H9 (cell line): ENCODE data around the gene TIAL1. TPM values are rescaled to one million over a fixed set of nuclear protein-coding genes. Genes with fewer than 3 reads are reported as not detected.

Experiments
- DNase-seq: peaks from one replicate; pipeline ENCODE4 v3.0.0-alpha.2; 2017
- H2AFZ ChIP-seq: one replicate; pipeline ENCODE4 v1.6.1; 2013; ENCODE audit warnings: mild to moderate bottlenecking, low read length, control low read depth, moderate library complexity
- H2AK5ac ChIP-seq: 2 replicates; pipeline ENCODE4 v1.6.1; 2013; ENCODE audit warnings: low read length, control low read depth, mixed read lengths; ENCODE audit not compliant: insufficient read length
- H2BK120ac ChIP-seq: one replicate; pipeline ENCODE4 v1.6.1; 2013; ENCODE audit warnings: low read depth, mild to moderate bottlenecking, low read length, control low read depth, inconsistent platforms; ENCODE audit not compliant: poor library complexity, severe bottlenecking
- H2BK12ac ChIP-seq: 2 replicates; pipeline ENCODE4 v1.6.1; 2013; ENCODE audit warnings: low read length, control low read depth, mixed read lengths, low read depth; ENCODE audit not compliant: insufficient read length
- H2BK15ac ChIP-seq: 2 replicates; pipeline ENCODE4 v1.6.1; 2013; ENCODE audit warnings: low read depth, low read length, control low read depth
- H2BK20ac ChIP-seq: one replicate; pipeline ENCODE4 v1.6.1; 2013; ENCODE audit warnings: low read depth, mild to moderate bottlenecking, low read length, control low read depth, inconsistent platforms; ENCODE audit not compliant: poor library complexity, severe bottlenecking
- H2BK5ac ChIP-seq: 2 replicates; pipeline ENCODE4 v1.6.1; 2013; ENCODE audit warnings: low read length, control low read depth, mixed read lengths; ENCODE audit not compliant: insufficient read length
- H3K14ac ChIP-seq: 2 replicates; pipeline ENCODE4 v1.6.1; 2013; ENCODE audit warnings: low read length, control low read depth; ENCODE audit not compliant: insufficient read depth
- H3K18ac ChIP-seq: 2 replicates; pipeline ENCODE4 v1.6.1; 2013; ENCODE audit warnings: low read depth, mild to moderate bottlenecking, mixed read lengths, low read length, control low read depth; ENCODE audit not compliant: insufficient read length
- H3K23ac ChIP-seq: 2 replicates; pipeline ENCODE4 v1.6.1; 2013; ENCODE audit warnings: low read length, control low read depth, mixed read lengths, low read depth; ENCODE audit not compliant: insufficient read length
- H3K23me2 ChIP-seq: 2 replicates; pipeline ENCODE4 v1.6.1; 2013; ENCODE audit warnings: low read depth, mild to moderate bottlenecking, mixed read lengths, low read length, control low read depth; ENCODE audit not compliant: insufficient read length, poor library complexity, severe bottlenecking
- H3K27ac ChIP-seq: 2 replicates; pipeline ENCODE4 v1.5.1; 2013; ENCODE audit warnings: low read length, control low read depth, mixed read lengths, low read depth; ENCODE audit not compliant: insufficient read length
- H3K27me3 ChIP-seq: 2 replicates; pipeline ENCODE4 v1.6.1; 2013; ENCODE audit warnings: low read length, control low read depth, inconsistent platforms; ENCODE audit not compliant: insufficient read depth
- H3K4ac ChIP-seq: 2 replicates; pipeline ENCODE4 v1.6.1; 2013; ENCODE audit warnings: low read depth, mild to moderate bottlenecking, control low read depth, inconsistent platforms, low read length, moderate library complexity
- H3K4me1 ChIP-seq: 2 replicates; pipeline ENCODE4 v1.6.1; 2013; ENCODE audit warnings: low read length, control low read depth, inconsistent platforms; ENCODE audit not compliant: insufficient read depth
- H3K4me2 ChIP-seq: 2 replicates; pipeline ENCODE4 v1.6.1; 2013; ENCODE audit warnings: low read length, control low read depth, mixed read lengths; ENCODE audit not compliant: insufficient read length, insufficient read depth
- H3K56ac ChIP-seq: 2 replicates; pipeline ENCODE4 v1.6.1; 2013; ENCODE audit warnings: low read depth, mild to moderate bottlenecking, mixed read lengths, low read length, control low read depth; ENCODE audit not compliant: insufficient read length
- H3K79me1 ChIP-seq: 2 replicates; pipeline ENCODE4 v1.6.1; 2013; ENCODE audit warnings: low read depth, mild to moderate bottlenecking, moderate library complexity, low read length, control low read depth, inconsistent platforms; ENCODE audit not compliant: insufficient read depth, poor library complexity, severe bottlenecking
- H3K79me2 ChIP-seq: 2 replicates; pipeline ENCODE4 v1.6.1; 2013; ENCODE audit warnings: low read length, control low read depth, inconsistent platforms; ENCODE audit not compliant: insufficient read depth
- H3K9ac ChIP-seq: 2 replicates; pipeline ENCODE4 v1.6.1; 2013; ENCODE audit warnings: low read length, control low read depth, mixed read lengths; ENCODE audit not compliant: insufficient read length; ENCODE audit errors: extremely low read depth
- H3K9me3 ChIP-seq: one replicate; pipeline ENCODE4 v1.6.1; 2013; ENCODE audit warnings: low read depth, low read length, inconsistent platforms; ENCODE audit not compliant: control insufficient read depth
- H3T11ph ChIP-seq: one replicate; pipeline ENCODE4 v1.6.1; 2013; ENCODE audit warnings: mild to moderate bottlenecking, low read length, control low read depth, inconsistent platforms
- H4K20me1 ChIP-seq: one replicate; pipeline ENCODE4 v1.6.1; 2013; ENCODE audit not compliant: control insufficient read depth, insufficient read length, insufficient read depth
- H4K5ac ChIP-seq: 2 replicates; pipeline ENCODE4 v1.6.1; 2013; ENCODE audit warnings: low read depth, mild to moderate bottlenecking, mixed read lengths, low read length, control low read depth; ENCODE audit not compliant: insufficient read length
- H4K8ac ChIP-seq: replicated peaks from 2 replicates; pipeline ENCODE4 v1.6.1; 2013; ENCODE audit warnings: low read length, control low read depth, mixed read lengths, low read depth; ENCODE audit not compliant: insufficient read length
- H4K91ac ChIP-seq: 2 replicates; pipeline ENCODE4 v1.6.1; 2013; ENCODE audit warnings: low read depth, mild to moderate bottlenecking, moderate library complexity, mixed read lengths, low read length, control low read depth; ENCODE audit not compliant: insufficient read length
- H3K27ac Mint-ChIP-seq, 3 experiments: 2 replicates in 2 of 3; 3 replicates in 1 of 3; pipeline ENCODE4 v1.8.0; 2020 to 2021; ENCODE audit warnings: mixed read lengths in 3 of 3, mild to moderate bottlenecking in 1 of 3, moderate library complexity in 1 of 3
- H3K27me3 Mint-ChIP-seq: 2 replicates; pipeline ENCODE4 v1.8.0; 2021; ENCODE audit warnings: low read depth, mild to moderate bottlenecking, moderate library complexity, mixed read lengths
- H3K36me3 Mint-ChIP-seq, 3 experiments: 2 replicates in 2 of 3; 3 replicates in 1 of 3; pipeline ENCODE4 v1.8.0; 2020 to 2021; ENCODE audit warnings: low read depth in 3 of 3, mixed read lengths in 3 of 3; ENCODE audit not compliant: insufficient read depth in 1 of 3
- H3K4me1 Mint-ChIP-seq, 2 experiments: 2 replicates each; pipeline ENCODE4 v1.8.0; 2020; ENCODE audit warnings: mixed read lengths in 2 of 2
- H3K4me3 Mint-ChIP-seq, 2 experiments: 2 replicates in 1 of 2; 3 replicates in 1 of 2; pipeline ENCODE4 v1.8.0; 2020 to 2021; ENCODE audit warnings: mild to moderate bottlenecking in 2 of 2, mixed read lengths in 2 of 2, moderate library complexity in 1 of 2
- H3K9me3 Mint-ChIP-seq, 2 experiments: 2 replicates in 1 of 2; 3 replicates in 1 of 2; pipeline ENCODE4 v1.8.0; 2020; ENCODE audit warnings: mild to moderate bottlenecking in 2 of 2, mixed read lengths in 2 of 2, moderate library complexity in 1 of 2
- CTCF ChIP-seq: fragments of 200-600 bp; sonication (generic); conservative IDR thresholded peaks from 3 replicates; pipeline ENCODE4 v1.8.0; 2021; ENCODE audit warnings: antibody characterized with exemption, mild to moderate bottlenecking
- WGBS: extraction: QIAGEN DNeasy Blood & Tissue Kit; methylation state at CpG from one replicate; pipeline ENCODE4 v1.1.7; 2013; ENCODE audit warnings: missing lambda C conversion rate, low lambda C conversion rate, mixed read lengths; ENCODE audit not compliant: insufficient read length; ENCODE audit errors: extremely low coverage; 5-methylcytosine and 5-hydroxymethylcytosine counted together
- total RNA-seq: library from RNA; stranded (reverse); gene quantifications from 2 replicates; pipeline ENCODE4 v1.2.1, GENCODE V29; 2021

TIAL1 gene
- total RNA-seq, 1 experiment from 2014 or later: 146 TPM

DNA sequence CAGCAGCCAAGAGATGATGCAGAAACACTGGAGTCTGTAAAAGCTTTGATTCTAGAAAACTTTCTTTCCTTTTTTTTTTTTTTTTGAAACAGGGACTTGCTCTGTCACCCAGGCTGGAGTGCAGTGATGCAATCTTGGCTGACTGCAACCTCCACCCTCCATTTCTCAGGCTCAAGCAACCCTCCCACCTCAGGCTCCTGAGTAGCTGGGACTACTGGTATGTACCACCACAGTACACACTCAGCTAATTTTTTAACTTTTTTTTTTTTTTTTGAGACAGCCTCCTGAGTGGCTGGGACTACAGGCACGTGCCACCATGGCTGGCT, 37.4 kb upstream of the TIAL1 start:
- Mint-ChIP-seq H3K4me1 (peaks cover 3 to 8% of the 10 kb centered on the region in 2 experiments; a peak in 2 of 4 replicates), H3K27me3 (no peaks in the 10 kb centered on the region; the same call in 1 of the 2 replicates), H3K9me3 (no peaks in the 10 kb centered on the region), H3K27ac (no peak overlapping the region), H3K36me3 (no peaks in the 10 kb centered on the region), H3K4me3 (no peak overlapping the region)
- no peaks in the 10 kb centered on the region for H3K23me2 ChIP-seq
- no peak overlapping the region for H2BK20ac ChIP-seq
- H2BK15ac ChIP-seq: no peak overlapping the region
- no peaks in the 10 kb centered on the region for H4K20me1 ChIP-seq
- no peak overlapping the region for H3K18ac ChIP-seq
- no peaks in the 10 kb centered on the region for H3K79me1 ChIP-seq
- no peaks in the 10 kb centered on the region for H3K4me1 ChIP-seq
- no peak overlapping the region for H2BK12ac ChIP-seq
- TF ChIP-seq CTCF: no peak
- H3K79me2 ChIP-seq: no peaks in the 10 kb centered on the region
- no peak overlapping the region for H3K14ac ChIP-seq
- no peak overlapping the region for H4K5ac ChIP-seq
- no peaks in the 10 kb centered on the region; the same call in 1 of the 2 replicates for H3K27me3 ChIP-seq
- no peak overlapping the region for H4K91ac ChIP-seq
- no peak overlapping the region for H2BK120ac ChIP-seq
- no peak overlapping the region for H3K27ac ChIP-seq
- no peak overlapping the region for H3K4me2 ChIP-seq
- no peak overlapping the region for H2BK5ac ChIP-seq
- no peak overlapping the region for H2AK5ac ChIP-seq
- H2AFZ ChIP-seq: no peak overlapping the region
- no peak overlapping the region for H3K23ac ChIP-seq
- H4K8ac ChIP-seq: no peak overlapping the region
- DNase-seq: no peak
- WGBS: no CpG with 5 or more reads among the region's 1 CpG
- no peak overlapping the region for H3K56ac ChIP-seq
- H3K9me3 ChIP-seq: no peaks in the 10 kb centered on the region
- H3K4ac ChIP-seq: no peak overlapping the region
- no peak overlapping the region for H3K9ac ChIP-seq
- H3T11ph ChIP-seq: no peak overlapping the region
